ENCODE results near the gene SLC35F3.

SLC35F3 gene

GRCh38 chr1:234103198-234103597, 198.7 kb downstream of the SLC35F3 start:
- H3K4me2 ChIP-seq (ENCODE audit: insufficient read depth, low read length, poor library complexity, severe bottlenecking), result no peak overlapping the region
- H3K9ac ChIP-seq (ENCODE audit: low read depth, low read length, poor library complexity), result no peak overlapping the region
- no peaks in the 10 kb centered on the region for H3K4me1 ChIP-seq (ENCODE audit: control insufficient read depth in 2 of 2, insufficient read depth in 1 of 2, low read depth in 1 of 2, low read length in 2 of 2)
- no peaks in the 10 kb centered on the region for H3K27me3 ChIP-seq (ENCODE audit: control insufficient read depth in 3 of 3, insufficient read depth in 3 of 3, low read depth in 1 of 3, low read length in 3 of 3)
- H3K79me1 ChIP-seq (ENCODE audit: low read depth, low read length), result no peaks in the 10 kb centered on the region
- H2AFZ ChIP-seq (ENCODE audit: low read length), result no peak overlapping the region
- H4K8ac ChIP-seq (ENCODE audit: low read depth, low read length), result no peak overlapping the region
- H2BK15ac ChIP-seq (ENCODE audit: low read length), result no peak overlapping the region
- no CpG with 5 or more reads among the region's 3 CpGs for WGBS, 2 donors (ENCODE audit: extremely low coverage in 2 of 2, insufficient read length in 2 of 2, insufficient replicate concordance in 1 of 2)
- H2BK12ac ChIP-seq (ENCODE audit: low read length), result no peak overlapping the region
- no peak overlapping the region for H3K4ac ChIP-seq (ENCODE audit: low read length)
- DNase-seq (ENCODE audit: low spot score), result no peak
- no peak overlapping the region for H3K14ac ChIP-seq (ENCODE audit: low read length)
- H3K9me3 ChIP-seq (replicated peaks in 1 of 2; ENCODE audit: control insufficient read depth in 2 of 2, insufficient read depth in 1 of 2, low read depth in 1 of 2, low read length in 2 of 2), result no peaks in the 10 kb centered on the region
- no peak overlapping the region for H2AK5ac ChIP-seq (ENCODE audit: low read depth, low read length)
- H3K36me3 ChIP-seq (replicated peaks in 1 of 2; ENCODE audit: control insufficient read depth in 2 of 2, insufficient read depth in 2 of 2, low read length in 2 of 2), result no peaks in the 10 kb centered on the region
- H3K18ac ChIP-seq (ENCODE audit: low read length), result no peak overlapping the region
- H2BK5ac ChIP-seq (ENCODE audit: low read length), result no peak overlapping the region
- no peak overlapping the region for H4K91ac ChIP-seq (ENCODE audit: low read depth, low read length, poor library complexity)
- no peak overlapping the region for H3K4me3 ChIP-seq (ENCODE audit: low read length in 2 of 2)
- no peak overlapping the region for H3K23ac ChIP-seq (ENCODE audit: low read depth, low read length, poor library complexity)
- no peak overlapping the region for H2BK120ac ChIP-seq (ENCODE audit: low read depth, low read length)
- H3K27ac ChIP-seq (replicated peaks; ENCODE audit: low read length), result no peak overlapping the region

GRCh38 chr1:234106032-234106431, 201.6 kb downstream of the SLC35F3 start:
- no peaks in the 10 kb centered on the region for H3K27me3 ChIP-seq (ENCODE audit: control insufficient read depth in 3 of 3, insufficient read depth in 3 of 3, low read depth in 1 of 3, low read length in 3 of 3)
- no peak overlapping the region for H4K8ac ChIP-seq (ENCODE audit: low read depth, low read length)
- no peaks in the 10 kb centered on the region for H3K9me3 ChIP-seq (replicated peaks in 1 of 2; ENCODE audit: control insufficient read depth in 2 of 2, insufficient read depth in 1 of 2, low read depth in 1 of 2, low read length in 2 of 2)
- DNase-seq (ENCODE audit: low spot score), result no peak
- no peak overlapping the region for H3K4me2 ChIP-seq (ENCODE audit: insufficient read depth, low read length, poor library complexity, severe bottlenecking)
- no peak overlapping the region for H2AK5ac ChIP-seq (ENCODE audit: low read depth, low read length)
- H3K4me1 ChIP-seq (ENCODE audit: control insufficient read depth in 2 of 2, insufficient read depth in 1 of 2, low read depth in 1 of 2, low read length in 2 of 2), result peaks cover 0 to 4% of the 10 kb centered on the region in 2 donors
- no peak overlapping the region for H2AFZ ChIP-seq (ENCODE audit: low read length)
- no peak overlapping the region for H3K23ac ChIP-seq (ENCODE audit: low read depth, low read length, poor library complexity)
- H3K14ac ChIP-seq (ENCODE audit: low read length), result no peak overlapping the region
- H3K27ac ChIP-seq (replicated peaks; ENCODE audit: low read length), result no peak overlapping the region
- no peak overlapping the region for H4K91ac ChIP-seq (ENCODE audit: low read depth, low read length, poor library complexity)
- H3K4me3 ChIP-seq (ENCODE audit: low read length in 2 of 2), result no peak overlapping the region
- H2BK5ac ChIP-seq (ENCODE audit: low read length), result no peak overlapping the region
- H2BK120ac ChIP-seq (ENCODE audit: low read depth, low read length), result no peak overlapping the region
- no peak overlapping the region for H2BK12ac ChIP-seq (ENCODE audit: low read length)
- no CpG with 5 or more reads among the region's 2 CpGs for WGBS, 2 donors (ENCODE audit: extremely low coverage in 2 of 2, insufficient read length in 2 of 2, insufficient replicate concordance in 1 of 2)
- no peak overlapping the region for H2BK15ac ChIP-seq (ENCODE audit: low read length)
- no peaks in the 10 kb centered on the region for H3K36me3 ChIP-seq (replicated peaks in 1 of 2; ENCODE audit: control insufficient read depth in 2 of 2, insufficient read depth in 2 of 2, low read length in 2 of 2)
- H3K79me1 ChIP-seq (ENCODE audit: low read depth, low read length), result no peaks in the 10 kb centered on the region
- no peak overlapping the region for H3K18ac ChIP-seq (ENCODE audit: low read length)
- H3K9ac ChIP-seq (ENCODE audit: low read depth, low read length, poor library complexity), result no peak overlapping the region
- no peak overlapping the region for H3K4ac ChIP-seq (ENCODE audit: low read length)

GRCh38 chr1:234107416-234108021, 203.0 kb downstream of the SLC35F3 start:
- Histone ChIP-seq H3K18ac (ENCODE audit: low read length) (no peak overlapping the region), H3K27ac (replicated peaks; ENCODE audit: low read length) (no peak overlapping the region), H3K23ac (ENCODE audit: low read depth, low read length, poor library complexity) (no peak overlapping the region), H3K14ac (ENCODE audit: low read length) (no peak overlapping the region), H2BK5ac (ENCODE audit: low read length) (no peak overlapping the region), H4K91ac (ENCODE audit: low read depth, low read length, poor library complexity) (no peak overlapping the region), H2BK15ac (ENCODE audit: low read length) (no peak overlapping the region), H3K36me3 (replicated peaks in 1 of 2; ENCODE audit: control insufficient read depth in 2 of 2, insufficient read depth in 2 of 2, low read length in 2 of 2) (no peaks in the 10 kb centered on the region), H2AFZ (ENCODE audit: low read length) (no peak overlapping the region), H3K4ac (ENCODE audit: low read length) (no peak overlapping the region), H4K8ac (ENCODE audit: low read depth, low read length) (no peak overlapping the region), H2BK12ac (ENCODE audit: low read length) (no peak overlapping the region), H3K4me3 (ENCODE audit: low read length in 2 of 2) (no peak overlapping the region), H2AK5ac (ENCODE audit: low read depth, low read length) (no peak overlapping the region), H3K9ac (ENCODE audit: low read depth, low read length, poor library complexity) (no peak overlapping the region), H3K4me2 (ENCODE audit: insufficient read depth, low read length, poor library complexity, severe bottlenecking) (no peak overlapping the region), H3K79me1 (ENCODE audit: low read depth, low read length) (no peaks in the 10 kb centered on the region), H3K27me3 (ENCODE audit: control insufficient read depth in 3 of 3, insufficient read depth in 3 of 3, low read depth in 1 of 3, low read length in 3 of 3) (no peaks in the 10 kb centered on the region), H3K4me1 (ENCODE audit: control insufficient read depth in 2 of 2, insufficient read depth in 1 of 2, low read depth in 1 of 2, low read length in 2 of 2) (peaks cover 0 to 4% of the 10 kb centered on the region in 2 donors), H2BK120ac (ENCODE audit: low read depth, low read length) (no peak overlapping the region), H3K9me3 (replicated peaks in 1 of 2; ENCODE audit: control insufficient read depth in 2 of 2, insufficient read depth in 1 of 2, low read depth in 1 of 2, low read length in 2 of 2) (no peaks in the 10 kb centered on the region)
- no CpG with 5 or more reads among the region's 3 CpGs for WGBS, 2 donors (ENCODE audit: extremely low coverage in 2 of 2, insufficient read length in 2 of 2, insufficient replicate concordance in 1 of 2)
- DNase-seq (ENCODE audit: low spot score), result no peak

GRCh38 chr1:234108921-234109320, 204.4 kb downstream of the SLC35F3 start:
- Histone ChIP-seq H3K23ac (ENCODE audit: low read depth, low read length, poor library complexity) (no peak overlapping the region), H2BK120ac (ENCODE audit: low read depth, low read length) (no peak overlapping the region), H3K14ac (ENCODE audit: low read length) (no peak overlapping the region), H3K27ac (replicated peaks; ENCODE audit: low read length) (no peak overlapping the region), H3K4ac (ENCODE audit: low read length) (no peak overlapping the region), H4K8ac (ENCODE audit: low read depth, low read length) (no peak overlapping the region), H2BK5ac (ENCODE audit: low read length) (no peak overlapping the region), H2BK15ac (ENCODE audit: low read length) (no peak overlapping the region), H3K4me3 (ENCODE audit: low read length in 2 of 2) (no peak overlapping the region), H2BK12ac (ENCODE audit: low read length) (no peak overlapping the region), H3K79me1 (ENCODE audit: low read depth, low read length) (no peaks in the 10 kb centered on the region), H3K9me3 (replicated peaks in 1 of 2; ENCODE audit: control insufficient read depth in 2 of 2, insufficient read depth in 1 of 2, low read depth in 1 of 2, low read length in 2 of 2) (no peaks in the 10 kb centered on the region), H3K9ac (ENCODE audit: low read depth, low read length, poor library complexity) (no peak overlapping the region), H3K4me2 (ENCODE audit: insufficient read depth, low read length, poor library complexity, severe bottlenecking) (no peak overlapping the region), H2AFZ (ENCODE audit: low read length) (no peak overlapping the region), H3K27me3 (ENCODE audit: control insufficient read depth in 3 of 3, insufficient read depth in 3 of 3, low read depth in 1 of 3, low read length in 3 of 3) (no peaks in the 10 kb centered on the region), H3K36me3 (replicated peaks in 1 of 2; ENCODE audit: control insufficient read depth in 2 of 2, insufficient read depth in 2 of 2, low read length in 2 of 2) (no peaks in the 10 kb centered on the region), H3K18ac (ENCODE audit: low read length) (no peak overlapping the region), H3K4me1 (ENCODE audit: control insufficient read depth in 2 of 2, insufficient read depth in 1 of 2, low read depth in 1 of 2, low read length in 2 of 2) (peaks cover 0 to 4% of the 10 kb centered on the region in 2 donors), H4K91ac (ENCODE audit: low read depth, low read length, poor library complexity) (no peak overlapping the region), H2AK5ac (ENCODE audit: low read depth, low read length) (no peak overlapping the region)
- no CpG with 5 or more reads among the region's 3 CpGs for WGBS, 2 donors (ENCODE audit: extremely low coverage in 2 of 2, insufficient read length in 2 of 2, insufficient replicate concordance in 1 of 2)
- DNase-seq (ENCODE audit: low spot score), result no peak

Measured in neuronal stem cell (in vitro differentiated cells).